Thyroid gland (tissue), 4 donors: ENCODE data around the gene PNKP. TPM values are rescaled to one million over a fixed set of nuclear protein-coding genes. Genes with fewer than 3 reads are reported as not detected.

Experiments used
- DNase-seq, 2 donors: peaks; one replicate each; pipeline ENCODE4 v3.0.0-alpha.2; 2019
- H3K27ac ChIP-seq, 3 donors: fragments of 200-600 bp; sonication (generic); 1 replicate in 2 of 3; 2 replicates in 1 of 3; pipeline ENCODE4 v1.5.1; 2016 to 2019; ENCODE audit warnings: mild to moderate bottlenecking in 1 of 3, moderate library complexity in 1 of 3
- H3K27me3 ChIP-seq: fragments of 200-600 bp; sonication (generic); one replicate; pipeline ENCODE4 v1.5.1; 2019
- H3K36me3 ChIP-seq, 2 donors: fragments of 200-600 bp; sonication (generic); one replicate each; pipeline ENCODE4 v1.5.1; 2016 to 2019
- H3K4me1 ChIP-seq, 2 donors: fragments of 200-600 bp; sonication (generic); one replicate each; pipeline ENCODE4 v1.5.1; 2017 to 2019
- H3K4me3 ChIP-seq, 3 donors: fragments of 200-600 bp; sonication (generic); replicated peaks in 1 of 3; 1 replicate in 2 of 3; 2 replicates in 1 of 3; pipeline ENCODE4 v1.5.1; 2016; ENCODE audit warnings: mild to moderate bottlenecking in 1 of 3
- H3K9me3 ChIP-seq: fragments of 200-600 bp; sonication (generic); one replicate; pipeline ENCODE4 v1.5.1; 2017
- POLR2A ChIP-seq, 2 donors: fragments of 450-650 bp; IDR thresholded peaks; one replicate each; pipeline ENCODE4 v1.6.1; 2017; ENCODE audit warnings: antibody characterized with exemption in 2 of 2, mild to moderate bottlenecking in 2 of 2, moderate library complexity in 1 of 2
- WGBS, 2 donors: methylation state at CpG; one replicate each; pipeline ENCODE4 v1.1.5; 2017; 5-methylcytosine and 5-hydroxymethylcytosine counted together
- intact Hi-C: fragments of 100-400 bp; cut with DNase I; formaldehyde crosslinking; loops from one replicate; pipeline ENCODE4 v1.15.1; 2023
- total RNA-seq, 4 donors: library from RNA; depleted of rRNA; stranded (reverse); fragments of >200 nt; gene quantifications; one replicate each; pipeline ENCODE4 v1.2.3, GENCODE V29; 2016
- TF ChIP-seq, protein P1 (sequence below), 6 experiments: fragments of 200-600 bp in 3 of 6; fragments of 450-650 bp in 3 of 6; sonication (generic) in 3 of 6; IDR thresholded peaks; one replicate each; pipeline ENCODE4 v1.5.1; 2016 to 2019; ENCODE audit warnings: antibody characterized with exemption in 6 of 6, mild to moderate bottlenecking in 2 of 6, inconsistent platforms in 1 of 6, moderate library complexity in 1 of 6

Gene PNKP
- total RNA-seq, 4 donors from 2014 or later, result 54.6 to 124 (median 84.3) TPM

DNA sequence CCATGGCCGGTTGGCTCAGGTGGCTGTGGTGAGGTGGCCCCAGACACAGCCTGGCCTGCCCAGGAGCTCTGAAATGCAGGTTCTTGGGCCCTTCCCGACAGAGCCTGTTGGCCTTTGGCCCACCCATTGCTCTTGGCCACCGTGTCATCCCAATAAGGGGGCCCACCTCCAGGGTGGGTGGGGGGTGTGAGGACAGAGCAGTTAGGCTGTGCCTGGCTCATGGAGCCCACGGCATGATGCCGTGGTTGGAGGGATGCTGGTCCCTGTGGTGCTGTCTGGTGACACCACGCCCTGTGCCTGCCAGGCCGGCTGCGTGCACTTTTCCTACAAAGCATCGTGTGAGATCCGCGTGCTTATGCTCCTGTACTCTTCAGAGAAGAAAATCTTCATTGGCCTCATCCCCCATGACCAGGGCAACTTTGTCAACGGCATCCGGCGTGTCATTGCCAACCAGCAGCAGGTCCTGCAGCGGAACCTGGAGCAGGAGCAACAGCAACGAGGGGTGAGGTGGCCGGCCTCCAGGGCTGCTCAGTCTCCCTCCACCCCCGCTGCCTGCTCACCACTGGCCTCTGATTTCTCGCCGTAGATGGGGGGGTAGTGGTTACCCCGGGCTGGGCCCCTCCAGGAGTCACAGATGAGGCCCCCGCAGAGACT lies 7.6 kb downstream of the PNKP start:
- intact Hi-C loops, result loop anchor here (5.0 kb wide), 1 partner anchor 53 kb away; no protein-coding TSS in a partner anchor
- 90 to 92% methylated on average over 16 of the region's 22 CpGs for WGBS, 2 donors
- Histone ChIP-seq H3K36me3 (peaks cover 44 to 56% of the 10 kb centered on the region in 2 donors), H3K4me3 (no peak overlapping the region), H3K4me1 (peaks cover 0 to 3% of the 10 kb centered on the region in 2 donors), H3K27ac (no peak overlapping the region), H3K9me3 (no peaks in the 10 kb centered on the region), H3K27me3 (no peaks in the 10 kb centered on the region)
- DNase-seq, result no peak
- TF ChIP-seq POLR2A (IDR thresholded peaks at IDR 0.05), result no peak
- TF ChIP-seq, protein P1, sequence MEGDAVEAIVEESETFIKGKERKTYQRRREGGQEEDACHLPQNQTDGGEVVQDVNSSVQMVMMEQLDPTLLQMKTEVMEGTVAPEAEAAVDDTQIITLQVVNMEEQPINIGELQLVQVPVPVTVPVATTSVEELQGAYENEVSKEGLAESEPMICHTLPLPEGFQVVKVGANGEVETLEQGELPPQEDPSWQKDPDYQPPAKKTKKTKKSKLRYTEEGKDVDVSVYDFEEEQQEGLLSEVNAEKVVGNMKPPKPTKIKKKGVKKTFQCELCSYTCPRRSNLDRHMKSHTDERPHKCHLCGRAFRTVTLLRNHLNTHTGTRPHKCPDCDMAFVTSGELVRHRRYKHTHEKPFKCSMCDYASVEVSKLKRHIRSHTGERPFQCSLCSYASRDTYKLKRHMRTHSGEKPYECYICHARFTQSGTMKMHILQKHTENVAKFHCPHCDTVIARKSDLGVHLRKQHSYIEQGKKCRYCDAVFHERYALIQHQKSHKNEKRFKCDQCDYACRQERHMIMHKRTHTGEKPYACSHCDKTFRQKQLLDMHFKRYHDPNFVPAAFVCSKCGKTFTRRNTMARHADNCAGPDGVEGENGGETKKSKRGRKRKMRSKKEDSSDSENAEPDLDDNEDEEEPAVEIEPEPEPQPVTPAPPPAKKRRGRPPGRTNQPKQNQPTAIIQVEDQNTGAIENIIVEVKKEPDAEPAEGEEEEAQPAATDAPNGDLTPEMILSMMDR (IDR thresholded peaks at IDR 0.05), result no peak

DNA sequence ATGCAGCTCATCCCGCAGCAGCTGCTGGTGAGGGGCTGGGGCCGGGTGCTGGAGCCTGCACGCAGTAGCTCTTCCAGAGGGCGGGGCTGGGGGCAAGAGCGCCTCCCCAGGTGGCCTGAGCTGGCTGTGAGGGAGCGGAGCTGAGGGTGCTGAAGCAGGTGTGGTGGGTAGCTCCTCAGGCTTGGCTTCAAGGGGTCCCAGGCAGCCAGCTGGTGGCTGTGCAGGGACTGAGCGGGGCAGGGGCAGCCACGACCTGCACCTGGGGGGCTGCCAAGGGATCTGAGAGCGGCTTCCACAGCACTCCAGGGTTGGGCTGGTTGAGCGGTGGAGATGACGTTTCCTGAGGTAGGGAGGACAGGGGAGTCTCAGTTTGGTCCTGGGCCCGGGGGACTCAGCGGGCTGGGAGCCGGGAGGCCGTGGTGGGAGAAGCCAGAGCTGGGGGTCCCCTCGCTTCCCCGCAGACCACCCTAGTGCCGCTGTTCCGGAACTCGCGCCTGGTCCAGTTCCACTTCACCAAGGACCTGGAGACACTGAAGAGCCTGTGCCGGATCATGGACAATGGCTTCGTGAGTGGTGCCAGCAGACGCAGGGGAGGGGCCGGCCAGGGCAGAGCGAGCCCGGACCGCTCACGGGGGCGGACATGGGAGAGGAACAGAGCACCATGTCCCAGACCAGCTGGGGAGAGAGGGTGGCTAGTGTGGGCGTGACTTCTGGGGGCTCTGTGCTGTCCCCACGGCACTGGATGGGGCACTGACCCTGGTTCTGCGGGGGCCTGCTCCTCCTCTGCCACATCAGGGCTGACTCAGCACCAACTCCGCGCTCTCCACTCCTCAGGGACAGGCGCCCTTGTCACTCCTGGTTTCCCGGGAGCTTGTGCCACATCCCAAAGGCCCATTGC lies 9.0 kb downstream of the PNKP start:
- Histone ChIP-seq H3K4me1 (peaks cover 5% of the 10 kb centered on the region in 2 donors), H3K27ac (no peak overlapping the region), H3K9me3 (no peaks in the 10 kb centered on the region), H3K27me3 (no peaks in the 10 kb centered on the region), H3K36me3 (peaks cover 35 to 50% of the 10 kb centered on the region in 2 donors), H3K4me3 (no peak overlapping the region)
- intact Hi-C loops, result loop anchor here (5.0 kb wide), 1 partner anchor 51 kb away; no protein-coding TSS in a partner anchor
- 65 to 75% methylated on average over 17 to 36 of the region's 37 CpGs for WGBS, 2 donors
- peak; percentile 75 to 85 for DNase-seq
- TF ChIP-seq, protein P1 (IDR thresholded peaks at IDR 0.05), result no peak
- no peak for TF ChIP-seq POLR2A (IDR thresholded peaks at IDR 0.05)

DNA sequence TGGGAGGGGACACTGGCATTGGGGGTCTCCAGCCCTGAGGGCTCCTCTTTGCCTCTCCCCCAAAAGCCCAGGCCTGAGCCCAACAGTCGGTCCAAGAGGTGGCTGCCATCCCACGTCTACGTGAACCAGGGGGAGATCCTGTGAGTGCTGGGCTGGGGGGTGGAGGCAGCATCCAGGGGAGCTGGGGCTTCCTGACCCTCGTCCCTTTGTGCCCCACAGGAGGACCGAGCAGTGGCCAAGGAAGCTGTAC lies 9.6 kb downstream of the PNKP start:
- H3K4me1 ChIP-seq, result peaks cover 7 to 9% of the 10 kb centered on the region in 2 donors
- no peak for DNase-seq
- peaks cover 35 to 50% of the 10 kb centered on the region in 2 donors for H3K36me3 ChIP-seq
- H3K4me3 ChIP-seq, result no peak overlapping the region
- intact Hi-C loops, result loop anchor here (5.0 kb wide), 1 partner anchor 50 kb away; no protein-coding TSS in a partner anchor
- 80 to 92% methylated on average over 1 to 4 of the region's 5 CpGs for WGBS, 2 donors
- no peaks in the 10 kb centered on the region for H3K27me3 ChIP-seq
- H3K27ac ChIP-seq, result no peak overlapping the region
- H3K9me3 ChIP-seq, result no peaks in the 10 kb centered on the region
- TF ChIP-seq, protein P1 (IDR thresholded peaks at IDR 0.05), result no peak
- TF ChIP-seq POLR2A (IDR thresholded peaks at IDR 0.05), result no peak

DNA sequence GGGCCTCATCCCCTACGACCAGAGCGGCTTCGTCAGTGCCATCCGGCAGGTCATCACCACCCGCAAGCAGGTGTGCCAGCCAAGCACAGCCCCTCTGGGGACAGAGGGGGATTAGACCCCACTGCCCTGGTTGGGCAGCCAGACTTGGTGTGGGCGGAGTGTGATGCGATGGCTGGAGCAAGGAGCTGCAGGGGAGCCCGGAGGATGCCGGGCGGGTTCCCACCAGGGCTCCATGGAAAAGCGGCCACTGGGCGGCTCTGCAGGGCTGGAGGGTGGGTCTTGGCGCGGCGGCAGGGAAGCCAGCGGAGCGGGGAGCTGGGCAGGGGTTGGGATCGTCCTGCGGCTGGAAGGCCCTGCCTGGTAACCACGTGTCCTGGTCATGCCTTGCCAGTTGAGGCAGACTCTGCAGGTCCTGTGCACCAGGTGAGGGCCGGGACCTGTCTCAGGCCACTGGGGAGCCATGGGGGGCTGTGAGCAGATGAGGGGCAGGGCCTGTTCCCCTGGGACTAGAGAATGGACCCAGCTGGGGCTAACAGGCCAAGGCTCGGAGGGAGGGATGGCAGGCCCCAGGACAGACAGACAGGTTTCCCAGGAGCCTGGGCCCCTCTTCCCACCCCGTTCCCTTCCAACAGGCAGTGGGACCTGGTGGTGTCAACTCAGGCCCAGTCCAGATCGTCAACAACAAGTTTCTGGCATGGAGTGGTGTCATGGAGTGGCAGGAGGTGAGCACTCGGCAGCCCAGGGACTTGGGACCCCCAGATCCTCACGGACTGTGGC lies 10.1 kb downstream of the PNKP start:
- TF ChIP-seq POLR2A (IDR thresholded peaks at IDR 0.05), result no peak
- TF ChIP-seq, protein P1 (IDR thresholded peaks at IDR 0.05), result no peak
- no peak for DNase-seq
- no peak overlapping the region for H3K27ac ChIP-seq
- intact Hi-C loops, result loop anchor here (5.0 kb wide), 1 partner anchor 50 kb away; no protein-coding TSS in a partner anchor
- peaks cover 35 to 50% of the 10 kb centered on the region in 2 donors for H3K36me3 ChIP-seq
- peaks cover 12 to 14% of the 10 kb centered on the region in 2 donors for H3K4me1 ChIP-seq
- WGBS, 2 donors, result 91 to 93% methylated on average over 19 to 20 of the region's 26 CpGs
- no peaks in the 10 kb centered on the region for H3K27me3 ChIP-seq
- no peak overlapping the region for H3K4me3 ChIP-seq
- H3K9me3 ChIP-seq, result no peaks in the 10 kb centered on the region
